Hematopoietic multipotent progenitor cell (in vitro differentiated cells): ENCODE measurements around the gene TGFBR3. TPM values are rescaled to one million over a fixed set of nuclear protein-coding genes. Genes with fewer than 3 reads are reported as not detected.

ENCODE experiments used
- DNase-seq, 3 donors: peaks; one replicate each; pipeline ENCODE4 v3.0.0-alpha.2; 2011 to 2015; ENCODE audit warnings: low read depth in 2 of 3, low spot score in 2 of 3
- total RNA-seq: library from RNA; depleted of rRNA; stranded (reverse); fragments of >200 nt; gene quantifications from one replicate; pipeline ENCODE4 v1.2.3, GENCODE V29; 2012

The TGFBR3 gene
- total RNA-seq, 1 donor = 0.27 TPM

DNA sequence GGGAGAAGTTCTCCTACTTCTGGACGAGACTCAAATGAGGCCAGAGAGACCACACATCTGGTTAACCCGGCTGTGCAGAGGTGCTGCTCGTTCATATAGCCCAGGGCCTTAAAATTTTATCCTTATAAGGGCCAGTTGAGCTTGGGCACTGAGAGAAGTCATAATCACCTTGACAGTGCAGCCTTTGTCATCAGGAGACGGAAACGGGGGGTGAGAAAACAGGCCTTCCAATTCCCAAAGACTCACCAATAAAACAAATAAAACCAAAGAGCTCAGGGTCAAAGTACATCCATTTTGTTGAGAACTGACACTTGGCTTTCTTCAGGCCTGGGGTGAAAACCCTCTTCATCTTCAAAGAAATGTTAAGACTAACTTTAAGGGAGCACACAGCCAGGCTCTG is 167.1 kb downstream of the TGFBR3 start:
- no peak for DNase-seq

DNA sequence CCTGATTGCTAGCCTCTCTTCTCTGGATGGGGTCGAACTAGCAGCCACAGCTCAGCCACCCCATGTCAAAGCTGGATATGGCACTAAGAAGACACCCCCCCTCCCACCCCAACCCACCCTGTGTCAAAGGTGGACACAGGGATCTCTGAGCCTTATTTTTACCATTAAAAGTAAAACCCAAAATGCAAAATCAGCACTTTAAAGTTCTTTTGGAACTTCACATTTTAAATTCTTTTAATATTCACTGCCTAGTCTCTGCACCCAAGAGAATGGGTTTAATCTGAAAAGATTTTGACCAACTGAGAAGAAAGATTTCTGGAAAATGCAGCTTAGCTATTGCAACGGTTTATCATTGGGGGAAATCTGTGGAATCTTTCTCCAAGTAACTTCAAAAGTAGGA is 167.6 kb downstream of the TGFBR3 start:
- DNase-seq = no peak

DNA sequence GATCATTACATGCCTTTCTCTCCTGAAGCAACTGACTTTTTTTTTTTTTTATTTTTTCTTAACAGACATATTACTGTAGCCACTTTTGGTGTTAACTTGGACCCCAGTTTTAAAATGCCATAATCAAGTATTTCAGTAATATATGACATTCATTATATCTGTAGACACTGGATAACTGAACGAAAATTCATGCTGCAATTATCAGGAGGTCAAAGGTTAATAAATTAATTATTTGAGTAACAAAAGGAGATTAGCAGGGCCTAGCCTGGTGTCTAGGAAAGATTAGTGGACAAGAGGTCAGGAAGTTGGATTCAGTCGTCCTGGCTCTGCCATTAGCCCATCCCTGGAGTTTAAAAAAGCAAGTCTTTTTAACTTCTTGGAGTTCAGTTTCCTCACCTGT is 168.1 kb downstream of the TGFBR3 start:
- DNase-seq = no peak

DNA sequence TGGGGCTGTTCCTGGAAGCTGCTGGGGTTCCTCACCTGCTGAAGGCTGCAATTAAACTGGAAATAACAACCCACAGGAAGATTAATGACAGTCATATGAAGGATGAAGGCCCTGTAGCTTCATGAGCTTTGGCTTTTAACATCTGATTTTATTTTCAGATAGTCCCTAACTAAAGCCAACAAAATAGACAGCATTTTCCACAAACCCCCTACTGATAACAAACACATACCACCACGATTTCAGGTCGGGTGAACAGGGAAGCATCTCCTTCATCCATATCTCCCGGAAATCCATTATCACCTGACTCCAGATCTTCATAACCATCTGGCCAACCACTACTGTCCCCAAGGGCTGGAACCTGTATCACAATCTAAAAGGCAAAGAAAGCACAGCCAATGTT is 169.6 kb downstream of the TGFBR3 start:
- DNase-seq = no peak

- DNase-seq = no peak
These were observed 170.4 kb downstream of the TGFBR3 start for GRCh38 chr1:91715416-91716000.

GRCh38 chr1:91714867-91715381 is 171.0 kb downstream of the TGFBR3 start:
- no peak for DNase-seq

DNA sequence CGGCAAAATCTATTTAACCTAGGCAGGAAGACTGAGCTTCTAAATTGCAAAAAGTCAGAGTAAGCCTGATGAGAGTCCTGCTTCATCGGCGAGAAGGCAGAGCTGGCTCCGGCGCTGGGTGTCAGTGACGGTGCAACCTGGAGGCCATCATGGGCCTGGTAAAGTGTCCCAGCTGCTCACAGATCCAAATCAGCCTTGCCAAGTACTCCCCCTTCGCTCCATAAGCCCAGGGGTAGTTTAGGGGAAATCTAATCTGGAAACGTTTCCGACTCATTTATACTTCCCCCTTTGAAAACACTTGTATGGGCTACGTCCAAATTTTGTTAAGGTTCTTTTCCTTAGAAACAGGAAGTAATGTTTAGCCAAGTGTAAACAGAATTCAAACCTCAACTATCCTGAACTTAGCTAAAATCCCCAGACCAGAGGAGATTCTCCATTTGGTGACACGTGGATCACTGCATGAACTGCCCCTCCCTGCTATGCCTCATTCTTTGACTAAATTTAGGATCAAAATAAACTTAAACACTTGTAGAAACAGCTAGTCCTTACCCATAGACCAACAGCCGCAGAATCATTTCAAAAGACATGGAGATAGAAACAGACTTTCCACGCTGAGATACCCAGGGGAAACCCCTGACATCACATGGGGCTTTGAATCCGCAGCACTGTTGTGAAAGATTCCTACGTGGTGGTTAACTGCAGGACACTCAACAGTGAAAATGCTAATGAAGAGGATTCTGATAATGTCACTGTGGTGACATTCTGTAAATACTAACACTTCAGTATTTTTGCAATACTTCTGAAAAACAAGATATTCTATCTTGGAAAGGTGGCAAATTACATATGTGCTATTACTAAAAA is 172.7 kb downstream of the TGFBR3 start:
- peak in 1 of 3 donors; percentile 21 for DNase-seq

DNA sequence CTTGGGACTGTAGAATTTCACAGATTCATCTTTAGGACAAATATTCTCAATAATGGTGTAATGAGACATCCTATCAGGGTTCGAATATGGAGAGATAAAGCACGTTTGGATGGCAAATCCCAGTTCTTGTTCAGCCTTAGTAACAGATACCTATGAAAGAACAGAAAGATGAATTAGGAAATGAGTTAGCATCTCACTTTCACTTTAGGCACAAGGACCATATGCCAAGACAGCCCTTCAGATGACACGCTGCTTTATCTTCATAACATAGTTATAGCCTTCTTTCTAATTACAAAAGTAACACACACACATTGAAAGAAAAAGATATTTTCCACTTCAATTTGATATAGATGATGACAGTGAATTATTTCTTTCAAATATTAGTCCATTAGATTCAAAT is 173.6 kb downstream of the TGFBR3 start:
- no peak for DNase-seq

- DNase-seq = no peak
These were observed 174.3 kb downstream of the TGFBR3 start for GRCh38 chr1:91711504-91712247.

DNA sequence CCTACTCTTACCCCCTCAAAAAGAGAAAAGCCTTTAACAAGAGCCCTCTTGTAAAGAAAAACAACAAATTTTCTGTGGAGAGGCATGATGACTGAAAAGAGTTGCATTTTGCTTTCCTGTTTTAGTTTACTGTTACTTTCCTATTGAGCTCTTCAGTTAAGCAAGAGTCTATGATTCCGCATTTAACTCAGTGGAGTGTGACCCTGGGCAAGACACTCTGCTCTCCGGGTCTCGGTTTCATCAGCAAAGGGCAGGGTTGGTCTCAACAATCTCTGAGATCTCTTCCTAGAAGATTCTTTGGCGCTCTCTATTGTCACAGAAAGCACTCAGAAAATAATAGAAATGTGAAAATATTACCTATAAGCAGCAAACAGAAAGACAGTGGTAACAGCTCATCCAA is 175.7 kb downstream of the TGFBR3 start:
- no peak for DNase-seq

- no peak for DNase-seq
These were observed 177.3 kb downstream of the TGFBR3 start for GRCh38 chr1:91708691-91709090.

- no peak for DNase-seq
These were observed 178.1 kb downstream of the TGFBR3 start for GRCh38 chr1:91707890-91708218.

- DNase-seq = no peak
These were observed 178.6 kb downstream of the TGFBR3 start for GRCh38 chr1:91707114-91707889.

DNA sequence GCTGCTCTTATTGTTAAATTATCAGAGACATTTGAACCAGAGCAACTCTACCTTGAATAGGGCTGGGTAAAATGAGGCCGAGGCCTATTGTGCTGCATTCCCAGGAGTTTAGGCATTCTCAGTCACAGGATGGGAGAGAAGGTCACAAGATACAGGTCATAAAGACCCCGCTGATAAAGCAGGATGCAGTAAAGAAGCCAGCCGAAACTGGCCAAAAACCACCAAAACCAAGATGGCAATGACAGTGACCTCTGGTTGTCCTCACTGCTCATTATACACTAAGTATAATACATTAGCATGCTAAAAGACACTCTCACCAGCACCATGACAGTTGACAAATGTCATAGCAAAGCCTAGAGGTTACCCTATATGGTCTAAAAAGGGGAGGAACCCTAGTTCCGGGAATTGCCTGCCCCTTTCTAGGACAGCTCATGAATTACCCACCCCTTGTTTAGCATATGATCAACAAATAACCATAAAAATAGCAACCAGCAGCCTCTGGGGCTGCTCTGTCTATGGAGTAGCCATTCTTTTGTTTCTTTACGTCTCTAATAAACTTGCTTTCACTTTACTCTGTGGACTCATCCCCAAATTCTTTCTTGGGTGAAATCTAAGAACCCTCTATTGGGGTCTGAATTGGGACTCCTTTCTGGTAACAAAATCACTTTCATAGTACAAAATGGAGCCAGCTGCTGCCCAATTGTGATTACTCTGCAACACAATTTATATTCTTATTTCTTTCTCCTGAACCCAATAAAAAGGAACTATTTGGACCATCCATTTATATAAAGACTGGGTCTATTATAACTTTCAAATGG is 179.6 kb downstream of the TGFBR3 start:
- DNase-seq = no peak

- no peak for DNase-seq
These were observed 181.2 kb downstream of the TGFBR3 start for GRCh38 chr1:91704746-91705145.

- DNase-seq = no peak
These were observed 182.9 kb downstream of the TGFBR3 start for GRCh38 chr1:91703095-91703494.

DNA sequence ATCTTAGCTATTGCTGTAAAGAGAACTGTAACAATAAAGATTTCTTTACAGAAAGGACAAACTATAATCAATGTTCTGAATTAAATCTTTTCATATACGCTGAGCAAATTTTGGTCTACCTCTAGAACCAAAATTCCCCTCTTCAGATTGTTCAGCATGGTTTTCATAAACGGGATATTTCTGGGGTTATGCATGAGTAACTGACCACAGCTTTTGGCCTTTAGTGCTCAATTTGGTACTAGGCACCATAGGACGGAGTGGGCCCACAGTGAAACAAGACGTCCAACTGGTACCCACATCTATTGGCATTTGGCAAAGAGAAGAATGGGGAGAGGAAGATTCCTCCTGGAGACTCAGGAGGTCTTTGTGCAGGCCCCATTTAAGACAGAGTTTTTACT is 184.5 kb downstream of the TGFBR3 start:
- no peak for DNase-seq

DNA sequence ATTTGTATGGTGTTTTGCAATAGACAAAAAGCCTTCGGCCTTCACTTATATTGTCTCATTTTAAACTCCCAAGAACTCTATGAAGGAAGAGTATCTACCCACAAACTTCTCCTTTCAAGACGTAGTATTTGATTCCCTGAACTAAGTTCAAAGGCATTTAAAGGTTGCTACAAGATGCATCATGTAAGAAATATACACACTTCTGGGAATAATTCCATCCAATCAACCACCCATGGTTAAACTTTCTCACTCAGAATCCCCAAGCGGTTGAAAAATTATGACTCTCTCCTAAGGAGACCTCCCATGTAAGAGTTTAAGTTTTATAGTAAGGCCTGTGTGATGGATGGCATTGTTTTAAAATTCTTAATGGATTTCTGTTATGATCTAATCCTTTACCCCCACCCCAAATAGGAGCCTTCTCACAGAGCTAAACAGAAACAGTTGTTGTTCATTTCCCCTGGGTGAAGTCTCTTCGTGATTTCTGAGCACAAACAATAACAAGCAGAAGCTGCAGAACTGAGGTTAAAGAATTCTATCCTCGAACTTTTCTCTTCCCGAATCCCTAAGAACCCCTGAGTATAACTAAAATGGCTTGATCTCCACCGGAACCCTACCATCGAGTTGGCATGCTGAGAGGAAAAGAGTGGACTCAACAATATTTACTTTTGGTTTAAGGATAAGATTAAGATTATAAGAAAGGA is 185.0 kb downstream of the TGFBR3 start:
- DNase-seq = no peak

- DNase-seq = no peak
These were observed 185.6 kb downstream of the TGFBR3 start for GRCh38 chr1:91700332-91700731.
